Adrenal gland (tissue), 12 donors: Measurements from ENCODE around the gene CERK. TPM values are rescaled to one million over a fixed set of nuclear protein-coding genes. Genes with fewer than 3 reads are reported as not detected.

Source experiments
- DNase-seq, 7 donors: peaks; one replicate each; pipeline ENCODE4 v3.0.0-alpha.2; 2019 to 2020
- H3K27ac ChIP-seq, 5 donors: fragments of 200-600 bp; sonication (generic) in 4 of 5; 1 replicate in 3 of 5; 2 replicates in 2 of 5; pipeline versions ENCODE4 v1.5.1 to v1.8.0; 2016 to 2020; ENCODE audit warnings: mild to moderate bottlenecking in 1 of 5
- H3K27me3 ChIP-seq: fragments of 200-600 bp; 2 replicates; pipeline ENCODE4 v1.8.0; 2021
- H3K36me3 ChIP-seq, 2 donors: fragments of 200-600 bp; replicated peaks in 1 of 2; 1 replicate in 1 of 2; 2 replicates in 1 of 2; pipeline versions ENCODE4 v1.5.1 to v1.8.0; 2018 to 2022
- H3K4me1 ChIP-seq, 2 donors: fragments of 200-600 bp; replicated peaks in 1 of 2; 1 replicate in 1 of 2; 2 replicates in 1 of 2; pipeline versions ENCODE4 v1.5.1 to v1.8.0; 2018 to 2021
- H3K4me3 ChIP-seq, 4 donors: fragments of 200-600 bp; sonication (generic) in 3 of 4; one replicate each; pipeline ENCODE4 v1.5.1; 2016 to 2018
- H3K9me3 ChIP-seq, 3 donors: fragments of 200-600 bp; sonication (generic) in 1 of 3; replicated peaks in 1 of 3; 1 replicate in 2 of 3; 2 replicates in 1 of 3; pipeline versions ENCODE4 v1.5.1 to v1.8.0; 2016 to 2021
- POLR2A ChIP-seq, 2 donors: fragments of 450-650 bp; IDR thresholded peaks; one replicate each; pipeline ENCODE4 v1.6.1; 2017; ENCODE audit warnings: antibody characterized with exemption in 2 of 2, mild to moderate bottlenecking in 2 of 2, moderate library complexity in 1 of 2
- WGBS, 4 donors: extraction: QIAGEN DNeasy Blood & Tissue Kit in 2 of 4; methylation state at CpG; one replicate each; pipeline versions ENCODE4 v1.1.5 to v1.1.7; 2013 to 2017; 5-methylcytosine and 5-hydroxymethylcytosine counted together
- intact Hi-C, 2 donors: fragments of 100-400 bp; cut with DNase I; formaldehyde crosslinking; loops; one replicate each; pipeline versions ENCODE4 v1.14.1 to v1.15.0; 2022 to 2023
- polyA plus RNA-seq, 3 donors: library from polyadenylated mRNA; stranded (reverse); fragments of 200-250 nt in 2 of 3; fragments of 350-450 nt in 1 of 3; fragmentation: Illumina TruSeq in 1 of 3; extraction: RNeasy Lipid Tissue Mini Kit (QIAGEN cat#74804) in 1 of 3; gene quantifications; one replicate each; pipeline ENCODE4 v1.2.3, GENCODE V29; 2013 to 2014
- total RNA-seq, 9 donors: library from RNA; depleted of rRNA in 4 of 9; stranded (reverse); fragments of >200 nt in 4 of 9; fragments of 120-200 nt in 1 of 9; fragmentation: NEBNext Ultra II Directional in 1 of 9; extraction: Animal tissue kit (Norgen Biotek cat#: 25700) in 1 of 9; gene quantifications; one replicate each; pipeline versions ENCODE4 v1.1.0 to v1.2.4, GENCODE V29; 2013 to 2023
- TF ChIP-seq, protein P1 (sequence below), 6 experiments: fragments of 450-650 bp in 4 of 6; fragments of 200-600 bp in 2 of 6; sonication (generic) in 1 of 6; IDR thresholded peaks; 1 replicate in 5 of 6; 2 replicates in 1 of 6; pipeline versions ENCODE4 v1.5.1 to v1.8.0; 2016 to 2021; ENCODE audit warnings: antibody characterized with exemption in 6 of 6, mild to moderate bottlenecking in 2 of 6, moderate library complexity in 1 of 6
- donor health status: healthy with polysubstance abuse.
- donor health status: Bipolar disorder and iron deficiency.
- donor health status: DM: yes; HTN: yes; CAD: no.
- donor health status: DM: no; HTN: no; CAD: no.
- donor health status: DM: no; HTN: no; CAD: no.
- donor health status: DM: yes; HTN: yes; CAD: no.

Gene CERK
- total and polyA plus RNA-seq, 12 donors = 18.6 to 92.1 (median 41.5) TPM

DNA sequence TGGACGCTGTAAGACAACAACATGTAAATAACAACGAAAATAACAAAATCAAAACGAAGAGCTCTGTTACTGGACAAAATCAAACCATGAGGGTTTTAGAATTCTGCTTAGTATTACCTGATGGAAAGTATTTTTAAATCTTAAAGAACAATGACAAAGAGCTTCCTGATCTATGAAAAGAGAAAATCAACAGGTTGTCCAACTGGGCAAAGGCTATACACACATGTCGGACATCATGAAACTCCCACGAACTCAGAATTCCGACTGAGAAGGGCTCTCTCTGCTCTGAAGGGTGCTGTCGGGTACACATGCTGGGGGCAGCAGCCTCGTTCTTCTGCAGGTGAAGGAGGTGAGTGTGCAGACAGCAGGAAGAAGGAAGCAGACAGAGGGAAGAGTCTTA lies 25.8 kb downstream of the CERK start:
- intact Hi-C loops = no loop called here
- TF ChIP-seq, protein P1, sequence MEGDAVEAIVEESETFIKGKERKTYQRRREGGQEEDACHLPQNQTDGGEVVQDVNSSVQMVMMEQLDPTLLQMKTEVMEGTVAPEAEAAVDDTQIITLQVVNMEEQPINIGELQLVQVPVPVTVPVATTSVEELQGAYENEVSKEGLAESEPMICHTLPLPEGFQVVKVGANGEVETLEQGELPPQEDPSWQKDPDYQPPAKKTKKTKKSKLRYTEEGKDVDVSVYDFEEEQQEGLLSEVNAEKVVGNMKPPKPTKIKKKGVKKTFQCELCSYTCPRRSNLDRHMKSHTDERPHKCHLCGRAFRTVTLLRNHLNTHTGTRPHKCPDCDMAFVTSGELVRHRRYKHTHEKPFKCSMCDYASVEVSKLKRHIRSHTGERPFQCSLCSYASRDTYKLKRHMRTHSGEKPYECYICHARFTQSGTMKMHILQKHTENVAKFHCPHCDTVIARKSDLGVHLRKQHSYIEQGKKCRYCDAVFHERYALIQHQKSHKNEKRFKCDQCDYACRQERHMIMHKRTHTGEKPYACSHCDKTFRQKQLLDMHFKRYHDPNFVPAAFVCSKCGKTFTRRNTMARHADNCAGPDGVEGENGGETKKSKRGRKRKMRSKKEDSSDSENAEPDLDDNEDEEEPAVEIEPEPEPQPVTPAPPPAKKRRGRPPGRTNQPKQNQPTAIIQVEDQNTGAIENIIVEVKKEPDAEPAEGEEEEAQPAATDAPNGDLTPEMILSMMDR (IDR thresholded peaks at IDR 0.05) = no peak
- no peak for TF ChIP-seq POLR2A (IDR thresholded peaks at IDR 0.05)
- 92 to 95% (median 93%) methylated on average over 8 of the region's 8 CpGs for WGBS, 4 donors

DNA sequence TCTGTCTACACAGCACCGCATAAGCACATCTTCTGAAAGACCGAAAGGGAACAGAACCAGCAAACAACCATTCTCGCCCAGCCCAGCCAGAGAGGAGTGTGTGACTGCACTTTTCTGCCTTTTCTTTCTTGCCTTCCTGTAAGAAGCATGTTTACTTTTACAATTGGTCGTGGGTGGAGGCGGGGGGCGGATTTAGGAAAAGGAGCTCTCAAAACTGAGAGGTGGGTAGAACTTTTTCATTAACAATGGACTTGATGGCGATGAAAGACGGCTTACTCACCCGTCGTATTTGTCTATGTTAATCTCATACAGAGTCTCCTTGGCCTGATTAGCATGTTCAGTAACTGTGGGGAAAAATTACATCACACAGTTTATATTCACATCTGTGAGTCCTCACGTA lies 27.2 kb downstream of the CERK start:
- no peak overlapping the region for H3K27ac ChIP-seq
- no peaks in the 10 kb centered on the region for H3K27me3 ChIP-seq
- no peak for DNase-seq
- H3K4me3 ChIP-seq = no peak overlapping the region
- no peaks in the 10 kb centered on the region for H3K9me3 ChIP-seq
- H3K36me3 ChIP-seq = peaks cover 0 to 70% of the 10 kb centered on the region in 2 donors
- TF ChIP-seq, protein P1 (IDR thresholded peaks at IDR 0.05) = no peak
- no peak for TF ChIP-seq POLR2A (IDR thresholded peaks at IDR 0.05)
- intact Hi-C loops = no loop called here
- WGBS, 4 donors = 92 to 95% (median 94%) methylated on average over 11 of the region's 11 CpGs
- peaks cover 6 to 16% of the 10 kb centered on the region in 2 donors for H3K4me1 ChIP-seq

More for the DNA sequence above, 25.8 kb downstream of the CERK start:
- Histone ChIP-seq H3K4me1 (peaks cover 6 to 16% of the 10 kb centered on the region in 2 donors), H3K27ac (no peak overlapping the region), H3K27me3 (no peaks in the 10 kb centered on the region), H3K9me3 (no peaks in the 10 kb centered on the region), H3K36me3 (peaks cover 0 to 66% of the 10 kb centered on the region in 2 donors), H3K4me3 (no peak overlapping the region)
- no peak for DNase-seq

DNA sequence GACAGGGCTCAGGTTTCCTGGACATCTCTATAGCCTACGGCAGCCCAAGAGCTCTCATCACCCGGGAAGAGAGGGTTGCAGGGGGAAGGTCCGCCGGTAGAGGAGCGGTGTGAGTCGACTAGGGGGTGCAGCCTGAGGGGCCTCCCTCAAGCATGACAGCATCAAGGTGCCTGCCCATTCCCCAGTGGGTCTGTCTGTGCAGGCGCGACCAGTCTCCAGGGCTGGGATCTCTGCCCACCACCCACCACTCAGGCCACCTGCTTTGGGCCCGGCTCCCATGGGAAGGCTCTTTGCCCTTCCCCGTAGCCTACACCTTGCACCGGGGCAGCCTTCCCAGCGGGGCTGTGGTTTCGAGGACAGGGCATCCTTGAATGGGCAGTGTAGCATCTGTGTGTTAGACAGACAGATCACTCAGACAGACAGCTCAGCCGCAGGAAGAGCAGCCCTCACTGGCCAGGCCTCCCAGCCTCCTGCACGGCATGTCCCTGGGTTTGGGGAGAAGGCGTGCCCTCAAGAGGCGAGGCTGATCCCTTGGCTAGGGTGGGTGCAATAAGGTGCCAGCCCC lies 29.2 kb downstream of the CERK start:
- no peak overlapping the region for H3K27ac ChIP-seq
- intact Hi-C loops = no loop called here
- H3K4me1 ChIP-seq = peaks cover 0 to under 1% of the 10 kb centered on the region in 2 donors
- H3K27me3 ChIP-seq = no peaks in the 10 kb centered on the region
- H3K36me3 ChIP-seq = peaks cover 0 to 80% of the 10 kb centered on the region in 2 donors
- no peak overlapping the region for H3K4me3 ChIP-seq
- no peak for DNase-seq
- WGBS, 4 donors = 94 to 99% (median 96%) methylated on average over 11 to 17 of the region's 17 CpGs
- H3K9me3 ChIP-seq = no peaks in the 10 kb centered on the region
- no peak for TF ChIP-seq POLR2A (IDR thresholded peaks at IDR 0.05)
- TF ChIP-seq, protein P1 (IDR thresholded peaks at IDR 0.05) = no peak

DNA sequence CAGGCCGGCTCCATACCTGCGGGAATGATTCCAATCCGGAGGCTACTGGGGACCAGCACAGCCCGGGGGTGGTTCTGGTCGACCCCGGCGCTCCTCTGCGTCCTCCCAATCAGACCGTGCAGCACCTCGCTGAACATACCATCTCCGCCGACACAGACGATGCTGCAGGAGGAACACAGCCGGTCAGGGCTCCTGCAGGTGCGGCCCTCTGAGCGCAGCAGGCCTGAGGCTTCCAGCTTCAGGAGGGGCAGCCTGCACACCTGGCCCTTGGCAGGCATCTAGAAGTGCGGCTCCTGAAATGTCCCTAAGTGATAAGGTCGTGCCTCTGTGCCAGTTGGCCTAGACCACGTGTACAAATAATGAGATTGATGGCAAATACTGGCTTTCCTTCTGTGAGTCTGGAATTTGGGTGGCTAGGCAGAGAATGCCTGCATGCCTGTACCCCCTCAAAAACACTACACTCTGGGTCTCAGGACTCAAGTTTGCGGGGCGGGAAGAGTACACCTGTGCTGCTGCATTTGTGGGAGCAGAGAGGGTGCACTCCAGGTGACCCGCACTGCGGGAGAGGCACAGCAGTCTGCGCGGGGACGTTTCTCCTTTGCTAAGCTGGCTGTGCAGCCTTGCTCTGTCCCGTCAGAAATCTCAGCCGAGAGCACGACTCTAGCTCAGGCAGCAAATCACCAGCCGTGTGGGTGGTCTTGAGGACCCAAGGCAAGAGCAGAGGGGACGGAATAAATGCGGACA lies 30.1 kb downstream of the CERK start:
- H3K36me3 ChIP-seq = peaks cover 0 to 82% of the 10 kb centered on the region in 2 donors
- no peaks in the 10 kb centered on the region for H3K27me3 ChIP-seq
- H3K4me1 ChIP-seq = no peaks in the 10 kb centered on the region
- no peak overlapping the region for H3K4me3 ChIP-seq
- H3K27ac ChIP-seq = no peak overlapping the region
- H3K9me3 ChIP-seq = no peaks in the 10 kb centered on the region
- intact Hi-C loops = no loop called here
- 87 to 94% (median 92%) methylated on average over 22 to 32 of the region's 32 CpGs for WGBS, 4 donors
- TF ChIP-seq, protein P1 (IDR thresholded peaks at IDR 0.05) = no peak
- no peak for TF ChIP-seq POLR2A (IDR thresholded peaks at IDR 0.05)
- DNase-seq = no peak
